Left ventricle myocardium inferior (tissue), 1 donor: ENCODE results near the gene PTGDS. TPM values are rescaled to one million over a fixed set of nuclear protein-coding genes. Genes with fewer than 3 reads are reported as not detected.

Source experiments
- DNase-seq: peaks from one replicate; pipeline ENCODE4 v3.0.0-alpha.2; 2020
- H3K27ac ChIP-seq: fragments of 200-600 bp; replicated peaks from 2 replicates; pipeline ENCODE4 v1.8.0; 2021
- H3K27me3 ChIP-seq: fragments of 200-600 bp; 2 replicates; pipeline ENCODE4 v1.8.0; 2021; ENCODE audit warnings: low read depth
- H3K36me3 ChIP-seq: fragments of 200-600 bp; 2 replicates; pipeline ENCODE4 v1.8.0; 2021
- H3K4me1 ChIP-seq: fragments of 200-600 bp; 2 replicates; pipeline ENCODE4 v1.8.0; 2021
- H3K4me3 ChIP-seq: fragments of 200-600 bp; 2 replicates; pipeline ENCODE4 v1.8.0; 2021; ENCODE audit warnings: mild to moderate bottlenecking, moderate library complexity
- H3K9me3 ChIP-seq: fragments of 200-600 bp; replicated peaks from 2 replicates; pipeline ENCODE4 v1.8.0; 2021
- intact Hi-C: fragments of 100-400 bp; cut with micrococcal nuclease; formaldehyde crosslinking; loops from one replicate; pipeline ENCODE4 v1.11.0; 2022
- total RNA-seq: library from RNA; stranded (reverse); fragmentation: NEBNext Ultra II Directional; extraction: Animal tissue kit (Norgen Biotek cat#: 25700); gene quantifications from one replicate; pipeline ENCODE4 v1.2.1, GENCODE V29; 2021
- TF ChIP-seq, protein P1 (sequence below): fragments of 200-600 bp; IDR thresholded peaks from 2 replicates; pipeline ENCODE4 v1.8.0; 2021; ENCODE audit warnings: antibody characterized with exemption, mild to moderate bottlenecking, borderline replicate concordance
- donor health status: DM: no; HTN: yes; CAD: no; lungs with severe emphysema.

Gene PTGDS
- total RNA-seq, 1 donor from 2014 or later, result 3,579 TPM

DNA sequence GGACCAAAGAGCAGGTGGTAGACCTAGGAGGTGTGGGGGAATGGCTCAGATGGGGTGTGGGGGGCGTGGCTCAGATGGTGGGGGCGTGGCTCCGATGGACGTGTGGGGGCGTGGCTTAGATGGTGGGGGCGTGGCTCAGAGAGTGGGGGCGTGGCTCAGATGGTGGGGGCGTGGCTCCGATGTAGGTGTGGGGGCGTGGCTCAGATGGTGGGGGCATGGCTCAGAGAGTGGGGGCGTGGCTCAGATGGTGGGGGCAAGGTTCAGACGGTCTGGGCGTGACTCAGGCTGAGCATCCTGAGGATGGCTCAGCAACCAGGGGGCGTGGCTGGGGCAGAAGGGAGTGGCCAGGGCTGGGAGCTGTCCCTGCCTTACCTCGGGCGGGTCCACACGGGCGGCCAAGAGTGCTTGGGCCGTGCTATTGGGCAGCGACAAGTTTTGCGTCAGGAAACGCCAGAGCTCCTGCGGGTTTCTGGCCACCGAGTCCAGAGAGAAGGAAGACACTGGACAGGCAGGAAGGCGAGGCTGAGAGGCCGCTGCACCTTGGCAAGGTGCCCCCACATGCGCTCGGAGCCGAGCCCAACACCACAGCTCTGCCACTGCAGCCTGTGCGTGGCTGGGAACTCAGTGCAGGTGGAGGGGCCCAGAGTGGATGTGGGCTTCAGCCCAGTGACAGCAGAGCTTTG, 44.8 kb downstream of the PTGDS start:
- Histone ChIP-seq H3K4me3 (no peak overlapping the region), H3K4me1 (peaks cover 12% of the 10 kb centered on the region), H3K36me3 (peaks cover 28% of the 10 kb centered on the region), H3K27ac (no peak overlapping the region), H3K9me3 (no peaks in the 10 kb centered on the region), H3K27me3 (no peaks in the 10 kb centered on the region)
- TF ChIP-seq, protein P1, sequence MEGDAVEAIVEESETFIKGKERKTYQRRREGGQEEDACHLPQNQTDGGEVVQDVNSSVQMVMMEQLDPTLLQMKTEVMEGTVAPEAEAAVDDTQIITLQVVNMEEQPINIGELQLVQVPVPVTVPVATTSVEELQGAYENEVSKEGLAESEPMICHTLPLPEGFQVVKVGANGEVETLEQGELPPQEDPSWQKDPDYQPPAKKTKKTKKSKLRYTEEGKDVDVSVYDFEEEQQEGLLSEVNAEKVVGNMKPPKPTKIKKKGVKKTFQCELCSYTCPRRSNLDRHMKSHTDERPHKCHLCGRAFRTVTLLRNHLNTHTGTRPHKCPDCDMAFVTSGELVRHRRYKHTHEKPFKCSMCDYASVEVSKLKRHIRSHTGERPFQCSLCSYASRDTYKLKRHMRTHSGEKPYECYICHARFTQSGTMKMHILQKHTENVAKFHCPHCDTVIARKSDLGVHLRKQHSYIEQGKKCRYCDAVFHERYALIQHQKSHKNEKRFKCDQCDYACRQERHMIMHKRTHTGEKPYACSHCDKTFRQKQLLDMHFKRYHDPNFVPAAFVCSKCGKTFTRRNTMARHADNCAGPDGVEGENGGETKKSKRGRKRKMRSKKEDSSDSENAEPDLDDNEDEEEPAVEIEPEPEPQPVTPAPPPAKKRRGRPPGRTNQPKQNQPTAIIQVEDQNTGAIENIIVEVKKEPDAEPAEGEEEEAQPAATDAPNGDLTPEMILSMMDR, result no peak
- intact Hi-C loops, result no loop called here
- DNase-seq, result no peak

DNA sequence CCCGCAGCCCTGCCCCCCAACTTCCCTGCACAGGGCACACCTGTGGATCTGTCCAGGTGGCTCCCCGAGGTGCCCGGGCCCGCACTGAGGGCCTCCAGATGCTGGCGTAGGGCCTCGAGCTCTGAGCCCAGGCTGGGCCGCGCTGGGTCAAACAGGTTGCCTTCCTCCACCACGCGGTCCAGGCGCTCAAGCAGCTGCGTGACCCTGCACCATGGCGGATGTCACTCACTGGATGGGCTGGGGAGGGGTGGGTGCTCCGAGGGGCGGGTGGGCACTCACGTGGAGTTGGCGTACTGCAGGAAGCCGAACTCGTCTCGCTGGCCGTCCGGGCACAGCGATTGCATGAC, 45.3 kb downstream of the PTGDS start:
- intact Hi-C loops, result no loop called here
- DNase-seq, result no peak
- no peaks in the 10 kb centered on the region for H3K27me3 ChIP-seq
- TF ChIP-seq, protein P1, result no peak
- no peak overlapping the region for H3K27ac ChIP-seq
- H3K4me1 ChIP-seq, result peaks cover 17% of the 10 kb centered on the region
- no peak overlapping the region for H3K4me3 ChIP-seq
- peaks cover 23% of the 10 kb centered on the region for H3K36me3 ChIP-seq
- no peaks in the 10 kb centered on the region for H3K9me3 ChIP-seq

DNA sequence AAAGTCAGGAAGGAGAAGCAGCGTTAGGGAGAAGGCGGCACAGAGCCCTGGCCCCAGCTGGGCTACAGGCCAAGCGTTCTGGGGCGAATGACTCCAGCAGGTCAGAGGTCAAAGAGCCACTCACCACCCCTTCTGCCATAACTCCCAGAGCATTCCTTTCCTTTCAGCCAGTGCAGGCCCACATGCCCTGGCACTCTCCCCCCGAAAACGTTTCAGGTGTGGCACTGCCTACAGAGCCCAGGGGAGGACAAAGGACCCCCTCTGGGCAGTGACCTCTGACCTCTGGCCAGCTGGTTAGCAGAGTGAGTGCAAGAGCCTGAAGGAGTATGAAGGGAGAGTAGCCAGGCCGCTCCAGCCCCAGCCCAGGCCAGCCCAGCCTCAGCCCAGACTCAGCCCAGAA, 45.9 kb downstream of the PTGDS start:
- Histone ChIP-seq H3K27ac (no peak overlapping the region), H3K9me3 (no peaks in the 10 kb centered on the region), H3K4me3 (no peak overlapping the region), H3K36me3 (peaks cover 18% of the 10 kb centered on the region), H3K4me1 (peaks cover 18% of the 10 kb centered on the region), H3K27me3 (no peaks in the 10 kb centered on the region)
- intact Hi-C loops, result no loop called here
- TF ChIP-seq, protein P1, result no peak
- DNase-seq, result no peak

DNA sequence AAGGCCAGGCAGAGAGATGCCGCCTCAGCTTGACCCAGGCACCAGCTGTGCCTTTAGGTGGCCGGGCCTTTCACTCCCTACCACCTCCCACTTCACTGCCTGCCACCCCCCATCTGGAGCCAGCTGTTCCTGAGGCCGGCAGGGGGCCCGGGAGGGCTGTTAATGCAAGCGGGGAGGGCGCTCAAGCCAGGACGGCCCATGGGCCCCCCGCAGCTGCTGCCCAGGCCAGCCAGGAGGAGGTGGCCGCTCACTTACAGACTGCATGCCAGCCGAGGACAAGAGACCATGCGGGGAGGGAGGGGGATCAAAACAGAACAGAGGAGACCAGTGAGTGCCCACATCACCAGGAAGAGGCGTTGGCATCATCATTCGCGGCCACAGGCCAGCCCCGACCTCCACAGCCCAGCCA, 46.3 kb downstream of the PTGDS start:
- no peak for DNase-seq
- Histone ChIP-seq H3K9me3 (no peaks in the 10 kb centered on the region), H3K4me3 (no peak overlapping the region), H3K27me3 (no peaks in the 10 kb centered on the region), H3K4me1 (peaks cover 21% of the 10 kb centered on the region), H3K36me3 (peaks cover 18% of the 10 kb centered on the region), H3K27ac (no peak overlapping the region)
- TF ChIP-seq, protein P1, result no peak
- intact Hi-C loops, result no loop called here

DNA sequence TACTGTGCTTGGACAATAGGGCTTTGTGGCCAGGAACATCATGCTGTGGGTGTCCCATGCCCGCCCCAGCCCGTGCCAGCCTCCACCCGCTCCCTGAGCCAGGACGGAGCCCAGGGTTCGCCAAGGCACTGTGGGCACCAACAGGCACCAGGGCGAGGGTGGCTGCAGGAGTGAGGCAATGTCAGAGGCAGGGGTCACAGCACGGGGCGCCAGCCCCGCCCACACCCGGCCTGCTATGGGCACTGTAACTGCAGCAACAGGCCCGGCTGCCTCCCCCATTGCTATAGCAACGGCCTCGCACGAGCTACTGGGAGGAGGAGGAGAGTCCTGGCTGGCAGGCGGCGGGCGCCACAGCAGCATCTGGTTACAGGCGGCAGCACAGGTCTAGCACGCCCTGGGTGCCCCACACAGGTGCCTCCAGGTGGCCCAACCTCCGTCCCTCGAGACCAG, 48.2 kb downstream of the PTGDS start:
- DNase-seq, result no peak
- Histone ChIP-seq H3K4me1 (peaks cover 31% of the 10 kb centered on the region), H3K27ac (no peak overlapping the region), H3K4me3 (no peak overlapping the region), H3K27me3 (no peaks in the 10 kb centered on the region), H3K9me3 (no peaks in the 10 kb centered on the region), H3K36me3 (peaks cover 9% of the 10 kb centered on the region)
- TF ChIP-seq, protein P1, result no peak
- intact Hi-C loops, result no loop called here
